ENCODE measurements around the gene KCNH8.

The KCNH8 gene

DNA sequence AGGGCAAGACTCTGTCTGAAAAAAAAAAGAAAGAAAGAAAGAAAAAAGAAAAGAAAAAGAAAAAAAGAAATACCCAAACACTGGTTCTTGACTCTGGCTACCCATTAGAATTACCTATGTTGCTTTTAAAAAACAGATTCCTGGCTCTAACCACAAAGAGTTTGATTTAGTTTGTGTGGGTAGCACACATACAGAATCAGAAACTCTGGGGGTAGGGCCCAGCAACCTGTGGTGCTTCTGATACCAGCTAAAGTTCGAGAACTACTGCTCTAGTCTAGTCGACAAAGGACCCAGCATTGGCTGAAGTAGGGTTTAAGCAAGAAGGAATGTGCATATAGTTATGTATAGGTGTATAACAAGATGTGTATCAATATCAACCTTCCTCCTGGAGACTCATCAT lies 393.0 kb downstream of the KCNH8 start:
- H3K27me3 Mint-ChIP-seq: no peaks in the 10 kb centered on the region
- H3K4me3 Mint-ChIP-seq: no peak overlapping the region
- peak overlapping the region; percentile 94 for H3K27ac Mint-ChIP-seq
- peaks cover 7 to 8% of the 10 kb centered on the region in 2 donors for H3K36me3 Mint-ChIP-seq
- peaks cover 43 to 64% of the 10 kb centered on the region in 2 donors for H3K4me1 Mint-ChIP-seq
- DNase-seq: no peak
- H3K9me3 Mint-ChIP-seq: peaks cover 6 to 7% of the 10 kb centered on the region in 2 donors
- ATAC-seq (replicated peaks): no peak

DNA sequence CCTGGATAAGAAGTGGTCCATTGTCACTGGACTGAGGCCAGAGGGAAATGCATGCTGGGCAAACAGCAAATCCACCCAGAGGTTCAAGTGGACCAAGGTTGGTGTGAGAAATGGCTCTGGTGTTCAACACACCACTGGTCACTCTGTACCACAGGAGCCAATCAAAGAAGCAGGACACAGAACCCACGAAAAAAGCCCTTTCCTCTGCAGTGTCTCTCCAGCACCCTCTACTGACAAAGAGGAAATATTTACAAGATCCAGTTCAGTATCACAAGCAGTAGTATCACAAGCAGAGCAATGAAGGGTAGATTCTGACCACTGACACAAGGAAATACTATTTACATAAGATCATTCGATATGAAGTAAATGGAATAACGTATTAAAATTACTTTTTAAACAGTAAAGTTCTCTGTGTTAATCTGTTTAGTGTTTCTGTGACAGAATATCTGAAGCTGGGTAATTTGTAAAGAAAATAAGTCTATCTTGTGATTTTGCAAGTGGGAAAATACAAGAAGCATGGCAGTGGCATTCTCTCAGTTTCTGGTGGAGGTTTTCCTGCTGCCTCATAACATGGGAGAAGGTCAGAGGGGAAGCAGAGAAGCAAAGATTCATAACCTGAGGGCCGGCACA lies 395.0 kb downstream of the KCNH8 start:
- DNase-seq (no peak), ATAC-seq (replicated peaks) (peak; percentile 49 to 57)
- H3K4me3 Mint-ChIP-seq: peak overlapping the region in 1 of 2 donors; percentile 11
- peaks cover 5 to 8% of the 10 kb centered on the region in 2 donors for H3K36me3 Mint-ChIP-seq
- no peaks in the 10 kb centered on the region for H3K27me3 Mint-ChIP-seq
- H3K9me3 Mint-ChIP-seq: peaks cover 4 to 7% of the 10 kb centered on the region in 2 donors
- H3K4me1 Mint-ChIP-seq: peaks cover 47 to 73% of the 10 kb centered on the region in 2 donors
- no peak overlapping the region for H3K27ac Mint-ChIP-seq

DNA sequence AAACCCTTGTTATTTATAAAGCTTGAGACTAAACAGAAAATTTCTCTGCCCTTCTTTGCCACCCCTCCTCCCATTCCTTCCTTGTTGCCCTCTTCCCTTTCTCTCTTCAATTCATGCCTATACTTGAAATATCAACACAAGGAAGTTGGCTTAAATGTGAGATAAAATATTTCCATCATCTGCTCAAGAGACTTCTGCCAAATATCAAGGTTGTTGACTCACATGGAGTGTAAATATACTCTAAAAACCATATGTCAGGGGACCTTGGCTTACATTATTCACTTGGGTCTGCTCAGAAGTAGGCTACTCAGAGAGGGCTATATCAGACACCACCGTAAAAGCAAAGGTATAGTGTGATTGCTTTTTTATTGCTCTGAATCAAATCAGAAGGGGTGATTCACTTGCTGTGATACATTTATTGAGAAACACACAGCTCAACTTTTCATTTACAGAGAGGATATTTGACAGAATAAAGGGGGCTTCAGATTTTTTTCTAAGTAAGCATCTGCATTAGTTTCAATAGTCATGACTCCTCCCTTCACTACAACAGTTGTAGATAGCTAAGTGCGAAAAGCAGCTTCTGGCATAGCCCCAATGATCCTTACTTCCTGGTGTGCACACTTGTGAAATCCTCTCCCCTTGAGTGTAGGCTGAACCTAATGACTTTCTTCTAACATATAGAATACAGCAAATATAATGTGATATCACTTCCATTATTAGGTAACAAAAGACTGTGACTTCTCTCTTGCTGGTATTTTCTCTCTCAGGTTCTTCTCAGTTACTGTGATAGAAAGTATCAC lies 399.6 kb downstream of the KCNH8 start:
- DNase-seq (no peak), ATAC-seq (replicated peaks) (no peak)
- no peak overlapping the region for H3K4me3 Mint-ChIP-seq
- H3K27me3 Mint-ChIP-seq: no peaks in the 10 kb centered on the region
- H3K4me1 Mint-ChIP-seq: peaks cover 13 to 28% of the 10 kb centered on the region in 2 donors
- peaks cover 8 to 11% of the 10 kb centered on the region in 2 donors for H3K9me3 Mint-ChIP-seq
- no peak overlapping the region for H3K27ac Mint-ChIP-seq
- H3K36me3 Mint-ChIP-seq: peaks cover 0 to 6% of the 10 kb centered on the region in 2 donors

DNA sequence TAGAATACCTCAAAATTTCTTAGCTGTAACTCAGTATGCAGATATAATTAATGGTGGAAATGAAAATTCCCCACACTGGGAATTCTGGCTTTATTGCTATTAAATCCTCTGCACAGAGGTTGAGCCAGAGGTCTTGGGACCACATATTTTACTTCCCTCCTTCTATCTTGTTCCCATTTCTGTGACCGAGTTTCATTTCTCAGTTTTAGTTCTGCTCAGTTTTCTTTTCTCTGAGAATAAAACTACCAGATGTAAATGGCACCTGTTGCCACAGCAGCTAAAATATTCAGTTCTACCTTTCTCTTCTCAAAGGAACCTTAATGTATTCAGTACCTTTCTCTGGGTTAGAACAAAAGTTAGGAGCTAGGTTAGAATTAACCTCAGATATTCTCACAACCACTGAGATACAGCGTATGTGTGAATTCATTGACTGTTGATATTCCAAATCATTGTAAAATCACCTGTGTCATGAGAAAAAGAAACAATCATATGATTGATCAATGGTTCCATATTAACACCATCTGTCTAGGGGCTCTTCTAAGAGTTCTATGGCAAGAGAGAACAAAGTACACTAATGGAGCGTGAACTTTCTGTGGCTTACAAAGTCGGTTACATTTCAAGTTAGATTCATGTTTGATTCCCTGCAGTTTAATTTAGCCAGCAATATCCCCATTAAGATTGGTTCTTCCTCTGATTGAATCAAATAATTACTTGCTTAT lies 411.6 kb downstream of the KCNH8 start:
- no peaks in the 10 kb centered on the region for H3K27me3 Mint-ChIP-seq
- ATAC-seq (replicated peaks) (peak; percentile 96), DNase-seq (no peak)
- H3K27ac Mint-ChIP-seq: peak overlapping the region; percentile 56
- H3K4me3 Mint-ChIP-seq: peak overlapping the region; percentile 0 to 56
- H3K36me3 Mint-ChIP-seq: no peaks in the 10 kb centered on the region
- H3K9me3 Mint-ChIP-seq: peaks cover 0 to 4% of the 10 kb centered on the region in 2 donors
- peaks cover 11 to 24% of the 10 kb centered on the region in 2 donors for H3K4me1 Mint-ChIP-seq

DNA sequence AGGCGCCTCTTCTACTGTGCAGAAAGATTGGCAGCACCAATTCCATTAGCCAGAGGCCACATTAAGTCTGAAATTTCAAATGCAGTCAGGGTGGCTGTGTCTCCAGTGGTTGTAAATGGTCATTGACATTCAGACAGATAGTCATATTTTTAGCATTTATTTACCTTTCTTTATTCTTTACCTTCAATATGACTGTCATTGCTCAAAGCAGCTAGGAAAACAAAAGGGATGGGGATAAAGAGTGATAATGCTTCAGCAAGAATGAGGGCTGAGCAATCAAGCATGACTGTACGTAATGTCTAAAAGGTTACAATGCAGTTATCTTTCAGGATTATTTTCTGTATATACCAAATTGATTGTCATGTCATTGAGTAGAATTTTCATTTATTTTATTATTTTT lies 425.3 kb downstream of the KCNH8 start:
- Mint-ChIP-seq H3K9me3 (peaks cover under 1% of the 10 kb centered on the region in 2 donors), H3K27ac (no peak overlapping the region), H3K36me3 (peaks cover 0 to 2% of the 10 kb centered on the region in 2 donors), H3K4me3 (no peak overlapping the region), H3K27me3 (peaks cover 0 to under 1% of the 10 kb centered on the region in 2 donors), H3K4me1 (no peaks in the 10 kb centered on the region)
- no peak for DNase-seq
- ATAC-seq (replicated peaks): no peak

DNA sequence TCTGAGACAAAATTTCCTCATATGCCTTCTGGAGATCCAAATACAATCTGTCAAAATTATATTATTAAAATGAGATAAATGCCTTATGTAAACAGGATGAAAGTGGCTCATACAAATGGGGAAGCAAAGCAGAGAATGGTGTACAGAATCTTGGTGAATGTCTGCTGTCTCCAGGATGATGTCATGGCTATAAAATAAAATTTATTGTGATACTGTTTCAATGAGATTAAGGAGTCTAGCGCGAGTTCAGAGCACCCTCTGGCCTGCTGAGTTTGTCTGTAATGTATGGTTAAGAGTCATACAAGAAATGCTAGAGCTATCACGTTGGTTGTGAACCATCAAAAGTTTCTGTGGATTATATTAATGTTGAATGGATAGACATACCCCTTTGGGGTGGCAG lies 426.0 kb downstream of the KCNH8 start:
- Mint-ChIP-seq H3K27ac (no peak overlapping the region), H3K4me3 (no peak overlapping the region), H3K36me3 (peaks cover 2 to 3% of the 10 kb centered on the region in 2 donors), H3K9me3 (peaks cover 0 to 3% of the 10 kb centered on the region in 2 donors), H3K4me1 (no peaks in the 10 kb centered on the region), H3K27me3 (peaks cover 0 to 3% of the 10 kb centered on the region in 2 donors)
- DNase-seq (no peak), ATAC-seq (replicated peaks) (no peak)

DNA sequence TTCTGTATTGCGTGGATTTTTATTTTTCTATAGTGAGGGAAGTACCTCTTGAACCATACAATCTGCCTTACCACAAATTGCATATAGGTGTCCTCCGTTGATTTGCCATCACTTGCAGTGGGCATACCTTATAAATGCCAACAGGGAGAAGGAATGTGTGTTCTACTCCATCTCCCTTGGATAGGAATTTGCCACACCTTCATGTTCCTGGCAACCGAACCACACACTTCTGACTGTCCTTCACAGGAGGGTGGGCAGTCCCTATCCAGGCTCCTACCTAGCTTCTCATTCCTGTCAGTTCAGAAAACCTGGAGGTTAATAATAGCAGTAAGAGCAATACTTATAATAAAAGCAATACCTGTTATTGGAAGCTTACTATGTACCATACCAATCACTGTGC lies 428.0 kb downstream of the KCNH8 start:
- ATAC-seq (replicated peaks) (no peak), DNase-seq (no peak)
- Mint-ChIP-seq H3K4me3 (no peak overlapping the region), H3K27ac (no peak overlapping the region), H3K4me1 (no peaks in the 10 kb centered on the region), H3K36me3 (peaks cover 2 to 3% of the 10 kb centered on the region in 2 donors), H3K9me3 (peaks cover 0 to 3% of the 10 kb centered on the region in 2 donors), H3K27me3 (peaks cover 0 to 3% of the 10 kb centered on the region in 2 donors)

All from stimulated activated naive B cell treated with anti-CD40 and anti-IgM and Interleukin-4, amounts not matched to agents 10 μg/mL and 1 μg/mL and 100 μg/mL, for 72 hours (primary cell).